ENCODE results near the gene PLCB1. TPM values are rescaled to one million over a fixed set of nuclear protein-coding genes. Genes with fewer than 3 reads are reported as not detected.

Gene PLCB1
- polyA plus RNA-seq, 1 experiment = 16.4 TPM

GRCh38 chr20:8152183-8152582 lies 20.1 kb downstream of the PLCB1 start:
- no peaks in the 10 kb centered on the region for H3K27me3 ChIP-seq (ENCODE audit: control insufficient read depth, insufficient read depth, low read length)
- H3K9me3 ChIP-seq (ENCODE audit: control insufficient read depth, insufficient read depth, low read length) = no peaks in the 10 kb centered on the region
- ChIA-PET POLR2A (interaction anchor here (0.7 kb wide), 1 partner anchor 35 kb away, joined by 3 read pairs; no protein-coding TSS in a partner anchor), CTCF (interaction anchor here (1.7 kb wide), 1 partner anchor 570 kb away, joined by 7 read pairs; no protein-coding TSS in a partner anchor)
- DNase-seq (ENCODE audit: low read depth, low spot score) = no peak
- no peak overlapping the region for H3K27ac ChIP-seq (ENCODE audit: low read depth, low read length)
- TF ChIP-seq, protein P1, sequence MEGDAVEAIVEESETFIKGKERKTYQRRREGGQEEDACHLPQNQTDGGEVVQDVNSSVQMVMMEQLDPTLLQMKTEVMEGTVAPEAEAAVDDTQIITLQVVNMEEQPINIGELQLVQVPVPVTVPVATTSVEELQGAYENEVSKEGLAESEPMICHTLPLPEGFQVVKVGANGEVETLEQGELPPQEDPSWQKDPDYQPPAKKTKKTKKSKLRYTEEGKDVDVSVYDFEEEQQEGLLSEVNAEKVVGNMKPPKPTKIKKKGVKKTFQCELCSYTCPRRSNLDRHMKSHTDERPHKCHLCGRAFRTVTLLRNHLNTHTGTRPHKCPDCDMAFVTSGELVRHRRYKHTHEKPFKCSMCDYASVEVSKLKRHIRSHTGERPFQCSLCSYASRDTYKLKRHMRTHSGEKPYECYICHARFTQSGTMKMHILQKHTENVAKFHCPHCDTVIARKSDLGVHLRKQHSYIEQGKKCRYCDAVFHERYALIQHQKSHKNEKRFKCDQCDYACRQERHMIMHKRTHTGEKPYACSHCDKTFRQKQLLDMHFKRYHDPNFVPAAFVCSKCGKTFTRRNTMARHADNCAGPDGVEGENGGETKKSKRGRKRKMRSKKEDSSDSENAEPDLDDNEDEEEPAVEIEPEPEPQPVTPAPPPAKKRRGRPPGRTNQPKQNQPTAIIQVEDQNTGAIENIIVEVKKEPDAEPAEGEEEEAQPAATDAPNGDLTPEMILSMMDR (IDR thresholded peaks at IDR 0.05; ENCODE audit: low read depth, low read length) = no peak
- H3K4me3 ChIP-seq (ENCODE audit: low read depth, low read length) = no peak overlapping the region

DNA sequence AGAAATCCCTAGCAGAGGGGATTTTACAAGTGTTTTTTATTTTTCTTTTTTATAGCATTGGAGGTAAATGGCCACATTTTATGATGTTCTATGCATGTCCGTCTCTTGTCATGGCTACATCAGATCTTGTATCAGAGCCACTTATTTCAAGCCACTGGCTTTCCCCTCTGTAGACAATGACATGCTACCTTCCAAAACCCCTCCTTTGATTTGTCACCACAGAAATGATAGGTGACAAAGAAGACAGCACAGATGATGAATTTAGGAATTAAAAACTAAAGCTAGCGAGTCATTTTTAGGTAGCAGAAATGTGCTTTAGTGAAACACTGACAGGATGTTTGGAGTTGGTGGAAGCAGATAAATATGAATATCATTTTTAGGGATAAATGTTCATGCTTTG lies 20.8 kb downstream of the PLCB1 start:
- no peak for DNase-seq (ENCODE audit: low read depth, low spot score)
- ChIA-PET CTCF (interaction anchor here (1.7 kb wide), 1 partner anchor 569 kb away, joined by 7 read pairs; no protein-coding TSS in a partner anchor), POLR2A (interaction anchor here (0.7 kb wide), 1 partner anchor 34 kb away, joined by 3 read pairs; no protein-coding TSS in a partner anchor)
- Histone ChIP-seq H3K4me3 (ENCODE audit: low read depth, low read length) (no peak overlapping the region), H3K9me3 (ENCODE audit: control insufficient read depth, insufficient read depth, low read length) (no peaks in the 10 kb centered on the region), H3K27ac (ENCODE audit: low read depth, low read length) (no peak overlapping the region), H3K27me3 (ENCODE audit: control insufficient read depth, insufficient read depth, low read length) (no peaks in the 10 kb centered on the region)
- TF ChIP-seq, protein P1 (IDR thresholded peaks at IDR 0.05; ENCODE audit: low read depth, low read length) = no peak

DNA sequence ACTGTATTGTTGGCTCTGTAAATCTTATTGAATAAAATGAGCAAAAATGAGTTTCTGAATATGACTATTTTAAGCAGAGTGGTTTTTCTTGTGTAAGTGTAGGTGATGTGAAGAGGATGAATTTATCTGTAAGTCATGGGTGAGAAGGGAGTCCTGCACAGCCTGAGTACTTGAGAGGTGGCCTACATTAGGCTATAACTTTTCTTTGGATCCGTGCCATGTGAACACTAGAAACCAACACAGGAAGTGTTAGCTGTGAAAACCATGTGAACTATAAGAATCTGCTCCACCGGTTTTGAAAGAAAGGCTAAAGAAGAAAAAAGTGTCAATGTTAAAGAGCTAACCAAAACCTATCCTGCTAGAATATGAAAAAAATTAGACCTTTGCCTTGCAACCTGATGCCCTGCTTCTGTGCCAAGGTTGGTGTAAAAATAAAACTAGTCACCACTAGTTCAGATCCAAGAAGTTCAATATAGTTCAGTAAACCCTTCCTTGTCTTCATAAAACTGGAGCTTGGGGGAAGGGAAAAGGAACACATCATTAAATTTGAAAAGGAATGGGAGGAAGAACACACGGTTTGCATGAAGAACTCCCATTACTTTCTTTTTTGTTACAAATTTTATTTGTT lies 21.3 kb downstream of the PLCB1 start:
- POLR2A ChIA-PET = no interaction called here
- Histone ChIP-seq H3K9me3 (ENCODE audit: control insufficient read depth, insufficient read depth, low read length) (no peaks in the 10 kb centered on the region), H3K4me3 (ENCODE audit: low read depth, low read length) (no peak overlapping the region), H3K27me3 (ENCODE audit: control insufficient read depth, insufficient read depth, low read length) (no peaks in the 10 kb centered on the region), H3K27ac (ENCODE audit: low read depth, low read length) (no peak overlapping the region)
- CTCF ChIA-PET = interaction anchor here (1.7 kb wide), 1 partner anchor 569 kb away, joined by 7 read pairs; no protein-coding TSS in a partner anchor
- DNase-seq (ENCODE audit: low read depth, low spot score) = no peak
- TF ChIP-seq, protein P1 (IDR thresholded peaks at IDR 0.05; ENCODE audit: low read depth, low read length) = no peak

GRCh38 chr20:8154638-8155037 lies 22.6 kb downstream of the PLCB1 start:
- no peak for DNase-seq (ENCODE audit: low read depth, low spot score)
- ChIA-PET POLR2A (no interaction called here), CTCF (interaction anchor here (1.2 kb wide), 1 partner anchor 566 kb away, joined by 4 read pairs; no protein-coding TSS in a partner anchor)
- Histone ChIP-seq H3K4me3 (ENCODE audit: low read depth, low read length) (no peak overlapping the region), H3K27ac (ENCODE audit: low read depth, low read length) (no peak overlapping the region), H3K27me3 (ENCODE audit: control insufficient read depth, insufficient read depth, low read length) (no peaks in the 10 kb centered on the region), H3K9me3 (ENCODE audit: control insufficient read depth, insufficient read depth, low read length) (peaks cover 9% of the 10 kb centered on the region)
- TF ChIP-seq, protein P1 (IDR thresholded peaks at IDR 0.05; ENCODE audit: low read depth, low read length) = no peak

DNA sequence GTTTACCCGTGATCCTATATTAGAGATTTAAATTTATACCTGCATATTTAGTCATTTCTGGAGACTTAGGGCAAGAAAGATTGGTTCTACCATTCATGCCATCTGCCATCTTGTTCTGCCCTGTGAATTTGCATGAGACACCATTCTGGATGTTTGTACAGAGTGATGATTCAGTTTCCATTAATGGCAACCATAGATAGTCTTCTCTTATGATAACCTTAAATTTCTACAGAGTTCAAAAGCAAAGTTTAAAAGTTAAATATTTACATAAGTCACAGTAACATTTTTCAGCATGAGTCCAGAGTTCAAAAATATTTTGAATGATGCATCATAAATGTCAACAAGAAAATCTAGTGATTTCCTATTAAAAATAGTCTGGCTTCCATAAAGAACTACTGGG lies 23.2 kb downstream of the PLCB1 start:
- H3K9me3 ChIP-seq (ENCODE audit: control insufficient read depth, insufficient read depth, low read length) = peaks cover 11% of the 10 kb centered on the region
- H3K4me3 ChIP-seq (ENCODE audit: low read depth, low read length) = no peak overlapping the region
- DNase-seq (ENCODE audit: low read depth, low spot score) = no peak
- ChIA-PET CTCF (interaction anchor here (1.2 kb wide), 1 partner anchor 566 kb away, joined by 4 read pairs; no protein-coding TSS in a partner anchor), POLR2A (no interaction called here)
- no peaks in the 10 kb centered on the region for H3K27me3 ChIP-seq (ENCODE audit: control insufficient read depth, insufficient read depth, low read length)
- no peak overlapping the region for H3K27ac ChIP-seq (ENCODE audit: low read depth, low read length)
- TF ChIP-seq, protein P1 (IDR thresholded peaks at IDR 0.05; ENCODE audit: low read depth, low read length) = no peak

All from AG04450 (cell line).